GM19372 (cell line): Measurements from ENCODE around the gene CAPN10.
"Not testable (repeated sequence)": the region's sequence is repeated elsewhere in the genome, so short reads cannot be mapped to it uniquely, and the experiment has no call there.

ENCODE experiments used
- ATAC-seq: cut with Tn5 transposase; IDR thresholded peaks from one replicate; pipeline ENCODE4 v1.9.1; 2021; ENCODE audit warnings: mild to moderate bottlenecking, low read depth, moderate library complexity; ENCODE audit not compliant: unreplicated experiment

The CAPN10 gene

DNA sequence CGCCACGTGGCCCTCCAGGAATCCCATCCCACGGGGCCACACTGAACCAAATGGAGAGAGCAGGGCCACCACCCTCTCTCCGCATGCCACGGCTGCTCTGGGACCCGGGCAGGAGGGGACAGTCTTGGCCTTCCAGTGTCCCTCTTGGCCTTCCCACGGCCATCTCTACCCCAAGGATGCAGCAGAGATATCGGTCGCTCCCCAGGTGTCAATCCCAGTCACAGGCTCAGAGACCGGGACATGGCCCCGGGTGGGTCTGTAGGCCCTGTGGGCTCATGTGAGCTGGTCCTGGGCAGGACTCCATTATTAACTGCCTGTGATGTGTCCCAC lies 15.3 kb downstream of the CAPN10 start:
- no peak for ATAC-seq

DNA sequence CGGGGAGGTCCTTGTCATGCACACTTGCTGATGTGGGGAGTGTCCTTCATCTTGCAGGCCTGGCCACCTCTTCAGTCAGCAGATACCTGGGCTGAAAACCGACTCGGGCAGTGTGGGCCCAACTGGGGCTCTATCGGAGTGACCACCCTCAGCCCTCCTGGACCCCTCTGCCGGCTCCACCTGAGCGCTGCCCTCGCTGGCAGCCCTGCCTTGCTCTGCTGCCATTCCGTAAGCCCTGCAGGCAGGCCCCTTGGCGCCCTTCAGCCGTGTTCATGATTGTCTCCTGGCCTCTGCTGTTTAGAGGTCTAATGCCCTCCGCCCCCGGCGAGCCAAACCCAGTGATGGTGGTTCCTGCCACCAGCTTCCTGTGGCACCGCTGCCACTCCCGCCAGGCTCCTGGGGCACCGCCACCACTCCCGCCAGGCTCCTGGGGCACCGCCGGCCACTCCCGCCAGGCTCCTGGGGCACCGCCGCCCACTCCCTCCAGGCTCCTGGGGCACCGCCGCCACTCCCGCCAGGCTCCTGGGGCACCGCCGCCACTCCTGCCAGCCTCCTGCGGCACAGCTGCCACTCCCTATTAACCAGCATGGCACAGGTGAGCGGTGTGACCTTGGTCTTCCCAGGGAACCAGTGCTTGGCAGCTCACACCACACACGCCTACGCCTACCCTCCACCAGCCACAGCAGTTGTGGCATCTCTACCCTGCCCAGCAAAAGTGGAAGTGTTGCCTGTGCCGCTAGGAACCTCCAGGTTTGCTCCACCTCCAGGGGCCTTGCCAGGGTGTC lies 15.9 kb downstream of the CAPN10 start:
- no peak for ATAC-seq

DNA sequence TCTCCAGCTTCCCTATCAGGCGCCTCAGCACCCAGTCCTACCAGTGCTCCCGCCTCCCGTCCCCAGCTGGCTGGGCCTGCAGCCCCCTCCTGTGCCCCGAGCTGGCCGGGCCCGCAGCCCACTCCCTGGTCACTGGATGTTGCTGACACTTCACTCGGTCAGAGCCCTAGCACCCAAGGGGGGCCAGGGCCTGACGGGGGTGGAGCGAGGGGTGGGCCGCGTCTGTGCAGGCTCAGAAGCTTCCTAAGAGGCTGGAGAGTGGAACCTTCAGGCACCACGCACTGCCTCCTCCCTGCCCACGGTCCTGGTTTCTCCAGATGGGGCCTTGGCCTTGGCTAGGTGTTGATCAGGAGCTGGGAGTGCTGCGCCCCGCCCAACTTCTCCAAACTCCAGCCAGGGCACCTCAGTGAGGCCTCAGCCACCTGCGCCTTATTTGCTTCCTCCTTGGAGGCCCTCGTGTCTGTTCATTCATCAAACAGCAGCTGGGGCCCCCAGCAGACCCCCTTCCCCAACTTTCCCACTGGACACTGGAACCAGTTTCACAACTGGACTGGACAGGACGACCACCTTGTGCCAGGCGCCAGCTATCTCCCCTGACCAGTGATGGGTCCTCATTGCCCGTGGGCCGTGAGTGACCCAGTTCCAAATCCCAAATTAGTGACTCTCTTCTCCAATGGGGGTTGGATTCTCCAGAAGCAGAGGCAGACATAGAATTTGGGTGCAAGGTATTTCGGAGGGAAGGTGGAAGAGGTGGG lies 16.7 kb downstream of the CAPN10 start:
- no peak for ATAC-seq

DNA sequence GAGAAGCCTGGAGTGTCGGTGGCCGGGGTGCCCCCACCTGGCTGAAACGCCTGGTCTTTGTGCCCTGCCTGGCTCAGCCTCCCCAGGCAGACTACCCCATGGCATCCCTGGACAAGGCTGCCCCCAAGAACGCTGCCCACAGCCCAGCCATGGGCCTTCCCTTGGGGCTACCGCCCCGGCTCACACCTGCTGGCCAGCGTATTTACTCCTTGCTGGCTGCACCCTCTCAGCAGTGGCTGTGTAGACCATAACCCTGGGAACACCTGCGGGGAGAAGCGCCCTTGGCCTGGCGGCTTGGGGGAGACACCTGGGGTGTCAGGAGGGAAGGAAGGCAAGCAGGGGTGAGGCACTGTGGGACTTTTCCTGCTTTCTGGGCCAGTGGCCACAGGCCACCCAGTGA lies 17.3 kb downstream of the CAPN10 start:
- no peak for ATAC-seq

DNA sequence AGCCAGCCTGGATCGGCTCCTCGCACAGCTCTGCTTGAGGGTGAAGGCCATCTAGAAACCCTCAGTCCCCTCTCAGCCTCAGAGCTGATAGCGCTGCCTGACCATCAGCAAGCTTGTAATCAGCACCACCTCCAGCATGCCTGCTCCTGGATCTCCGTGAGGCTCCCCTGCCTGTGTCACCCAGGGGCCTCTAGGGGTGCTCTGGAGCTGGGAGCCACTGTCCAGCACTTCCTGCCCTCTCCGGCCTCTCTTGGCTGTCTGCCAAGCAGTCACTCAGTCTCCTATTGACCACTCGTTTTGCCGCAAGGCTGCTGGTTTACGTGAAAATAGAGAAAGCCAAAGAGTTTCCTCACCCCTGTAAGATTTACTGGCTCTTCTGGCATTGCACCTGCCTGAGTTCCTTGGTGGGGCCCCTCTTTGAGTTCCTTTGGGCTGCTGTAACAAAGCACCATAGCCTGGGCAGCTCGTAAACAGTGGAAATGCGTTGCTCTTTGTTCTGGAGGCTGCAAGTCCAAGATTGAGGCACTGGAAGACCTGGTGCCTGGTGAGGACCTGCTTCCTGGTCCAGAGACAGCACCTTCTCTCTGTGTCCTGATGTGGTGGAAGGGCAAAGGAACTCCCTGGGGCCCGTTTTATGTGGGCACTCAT lies 17.9 kb downstream of the CAPN10 start:
- no peak for ATAC-seq

DNA sequence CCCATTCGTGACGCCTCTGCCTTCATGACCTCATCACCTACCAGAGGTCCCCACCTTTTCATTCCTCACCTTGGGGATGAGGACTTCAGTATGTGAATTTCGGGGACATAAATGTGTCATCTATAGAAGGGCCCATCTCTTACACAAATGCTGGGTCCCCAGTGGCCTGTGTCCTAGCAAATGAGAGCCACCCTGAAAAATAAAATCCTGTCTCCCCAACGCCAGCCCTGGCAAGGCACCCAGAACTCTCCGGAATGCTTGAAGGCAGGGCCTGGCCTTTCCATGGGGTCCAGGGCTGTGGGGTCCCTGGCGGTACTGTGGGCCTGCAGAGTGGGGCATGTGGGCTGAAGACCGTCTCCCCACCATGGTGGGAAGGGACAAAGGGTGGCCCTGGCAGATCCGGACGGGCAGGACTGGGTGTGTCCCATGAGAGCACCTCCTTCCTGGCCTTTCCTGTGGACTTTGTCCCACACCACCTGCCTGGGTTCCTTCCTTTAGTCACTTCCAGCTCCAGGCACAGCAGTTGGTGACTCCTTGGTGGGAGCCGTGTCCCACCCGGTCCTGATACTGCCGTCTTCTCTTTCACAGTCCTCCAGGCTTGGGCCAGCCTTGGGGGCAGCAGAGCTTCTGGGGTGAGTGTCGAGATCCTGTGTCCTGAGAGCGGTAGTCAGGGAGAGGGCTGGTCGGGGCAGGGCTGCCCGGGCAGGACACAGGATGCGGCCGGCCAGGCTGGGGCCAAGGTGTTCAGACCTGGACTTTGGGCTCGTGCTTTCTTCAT lies 18.6 kb downstream of the CAPN10 start:
- ATAC-seq = no peak

DNA sequence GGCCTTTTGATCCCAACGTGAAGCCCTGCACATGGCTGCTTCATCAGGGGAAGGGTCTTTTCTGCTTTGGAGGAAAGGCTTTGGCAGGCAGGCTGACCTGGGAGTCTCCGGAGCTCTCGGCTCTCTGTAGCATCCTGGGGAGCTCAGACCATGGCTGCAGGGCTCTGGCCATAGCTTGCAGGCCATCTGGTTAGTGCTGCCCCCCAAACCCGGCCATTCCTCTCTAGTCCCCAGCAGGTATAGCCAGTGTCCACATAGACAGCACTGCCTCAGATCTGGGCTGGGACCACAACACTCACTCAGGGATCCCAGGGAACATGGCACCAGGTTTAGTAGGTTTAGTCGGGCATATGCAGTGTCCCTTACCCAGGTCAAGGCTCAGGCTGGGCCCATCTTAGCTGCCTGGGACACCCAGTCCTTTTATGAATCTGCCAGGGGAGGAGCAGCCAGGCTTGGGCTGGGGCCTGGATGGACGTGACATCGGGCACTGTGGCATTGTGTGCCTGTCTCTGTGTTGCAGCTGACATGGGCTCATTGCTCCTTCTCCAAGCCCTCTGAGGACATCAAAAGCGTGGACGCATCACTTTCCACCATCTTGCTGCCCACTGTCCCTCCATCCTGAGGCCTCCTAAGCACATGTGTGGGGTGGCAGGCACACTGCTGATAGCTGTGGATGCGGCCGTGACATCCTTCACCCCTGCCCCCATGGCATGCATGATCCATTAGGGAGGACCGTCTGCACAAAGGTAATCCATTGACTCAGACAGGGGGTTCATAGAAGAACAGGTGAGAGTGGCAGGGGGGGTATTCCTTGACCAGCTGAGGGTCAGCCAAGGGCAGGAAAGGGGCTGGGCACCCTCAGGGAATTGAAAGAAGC lies 19.6 kb downstream of the CAPN10 start:
- ATAC-seq = no peak

DNA sequence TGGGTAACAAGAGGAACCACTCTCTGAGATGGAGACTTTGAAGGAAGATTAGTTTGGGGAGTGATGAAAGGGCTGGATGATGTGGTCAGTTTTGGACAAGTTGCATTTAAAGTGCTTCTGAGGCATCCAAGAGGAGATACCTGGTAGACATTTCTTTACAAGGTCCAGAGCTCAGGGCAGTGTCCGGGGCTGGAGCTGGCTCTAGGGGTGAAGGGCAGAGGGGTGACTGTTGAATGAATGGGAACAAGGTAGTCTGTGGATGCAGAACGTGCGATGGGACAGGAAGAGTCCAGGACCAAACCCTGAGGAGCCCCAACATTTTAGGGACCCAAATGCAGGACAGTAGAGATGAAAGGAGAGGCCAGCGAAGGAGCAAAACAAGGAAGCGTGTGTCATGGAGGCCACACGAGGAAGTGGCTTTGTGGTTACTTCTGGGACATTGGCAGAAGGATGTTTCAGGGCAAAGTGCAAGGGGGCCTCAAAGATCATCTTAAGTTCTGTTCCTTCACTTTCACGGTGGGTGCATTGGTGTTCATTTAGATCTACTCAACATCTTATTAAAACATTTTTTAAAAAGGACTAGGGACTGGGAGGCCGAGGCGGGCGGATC lies 25.2 kb downstream of the CAPN10 start:
- ATAC-seq = no peak

DNA sequence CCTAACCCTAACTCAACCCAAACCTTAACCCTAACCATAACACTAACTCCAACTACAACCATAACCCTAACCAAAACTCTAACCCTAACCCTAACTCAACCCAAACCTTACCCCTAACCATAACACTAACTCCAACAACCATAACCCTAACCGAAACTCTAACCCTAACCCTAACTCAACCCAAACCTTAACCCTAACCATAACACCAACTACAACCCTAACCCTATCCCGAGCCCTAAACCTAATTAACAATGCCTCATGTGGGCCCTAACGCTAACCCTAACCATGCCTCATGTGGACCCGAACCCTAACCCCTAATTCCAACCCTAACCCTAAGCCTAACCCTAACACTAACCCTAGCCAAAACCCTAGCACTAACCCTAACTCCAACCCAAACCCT lies 27.2 kb downstream of the CAPN10 start:
- no peak for ATAC-seq

DNA sequence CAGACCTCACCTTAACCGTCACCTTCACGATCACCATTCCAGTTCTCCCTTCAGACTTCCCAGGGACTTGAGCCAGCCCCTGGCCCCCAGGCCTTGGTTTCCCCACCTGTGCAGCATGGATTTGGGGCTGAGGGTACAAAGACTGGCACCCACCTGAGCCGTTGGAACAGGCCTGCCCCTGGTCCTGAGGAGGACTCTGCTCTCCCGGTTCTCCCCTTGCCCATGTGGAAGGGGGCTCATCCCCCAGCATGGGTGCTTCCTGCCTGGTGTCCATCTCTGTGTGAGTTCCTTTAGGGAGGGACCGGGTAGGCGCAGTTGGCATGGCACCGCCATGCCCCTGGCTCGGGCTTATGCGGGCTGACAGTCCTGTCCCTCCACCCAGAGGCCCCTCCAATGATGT lies 27.9 kb downstream of the CAPN10 start:
- ATAC-seq = no peak

DNA sequence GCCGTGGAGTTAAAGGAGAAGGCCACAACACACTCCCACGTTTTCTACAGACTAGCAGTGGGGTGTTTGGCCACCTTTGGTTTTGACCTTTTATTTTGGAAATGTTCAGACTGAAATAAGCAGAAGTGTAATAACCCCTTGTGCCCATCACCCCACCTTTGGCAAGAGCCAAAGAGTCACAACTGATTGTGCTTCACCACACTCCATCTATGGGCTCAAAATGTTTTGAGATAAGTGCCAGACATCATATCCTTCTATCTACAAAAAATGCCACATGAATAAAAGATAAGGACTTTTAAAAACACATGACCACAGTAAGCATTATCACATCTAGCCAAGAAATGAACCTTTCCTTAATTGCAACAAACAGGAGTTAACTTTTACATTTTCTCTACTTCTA lies 28.9 kb downstream of the CAPN10 start:
- ATAC-seq = no peak

DNA sequence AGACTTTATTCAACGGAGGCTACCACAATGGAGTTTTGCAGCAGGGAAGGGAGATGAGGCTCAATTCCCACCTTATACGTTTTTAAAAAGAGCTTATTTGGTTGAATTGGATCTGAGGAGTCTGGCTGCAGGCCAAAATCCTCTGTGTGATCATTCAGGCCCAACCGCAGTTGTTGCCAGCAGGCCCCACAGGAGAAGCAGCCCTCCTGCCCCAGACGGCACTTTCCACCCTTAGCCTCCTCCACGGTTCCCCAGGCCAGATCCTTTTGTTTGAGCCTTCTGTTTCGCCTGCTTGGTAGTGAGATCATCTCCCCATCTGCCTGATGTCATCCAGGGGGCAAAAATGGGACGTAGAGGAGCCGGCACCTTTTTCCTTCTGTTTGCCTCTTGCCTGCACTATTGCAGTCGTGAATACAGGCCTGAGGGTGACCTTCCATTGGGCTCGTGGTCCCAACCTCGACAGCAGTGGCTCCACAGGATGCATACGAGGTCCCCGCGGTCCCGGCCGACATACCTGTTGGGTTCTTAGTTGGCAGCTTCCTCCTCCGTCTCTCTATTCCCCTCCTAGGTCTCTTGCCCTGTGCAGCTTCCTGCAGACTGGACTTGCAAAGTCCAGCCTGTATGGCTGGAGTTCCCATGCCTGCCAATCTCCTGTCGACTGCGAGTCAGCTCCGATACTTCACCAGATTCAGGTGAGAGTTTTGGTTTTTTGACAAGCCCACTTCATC lies 29.4 kb downstream of the CAPN10 start:
- no peak for ATAC-seq

DNA sequence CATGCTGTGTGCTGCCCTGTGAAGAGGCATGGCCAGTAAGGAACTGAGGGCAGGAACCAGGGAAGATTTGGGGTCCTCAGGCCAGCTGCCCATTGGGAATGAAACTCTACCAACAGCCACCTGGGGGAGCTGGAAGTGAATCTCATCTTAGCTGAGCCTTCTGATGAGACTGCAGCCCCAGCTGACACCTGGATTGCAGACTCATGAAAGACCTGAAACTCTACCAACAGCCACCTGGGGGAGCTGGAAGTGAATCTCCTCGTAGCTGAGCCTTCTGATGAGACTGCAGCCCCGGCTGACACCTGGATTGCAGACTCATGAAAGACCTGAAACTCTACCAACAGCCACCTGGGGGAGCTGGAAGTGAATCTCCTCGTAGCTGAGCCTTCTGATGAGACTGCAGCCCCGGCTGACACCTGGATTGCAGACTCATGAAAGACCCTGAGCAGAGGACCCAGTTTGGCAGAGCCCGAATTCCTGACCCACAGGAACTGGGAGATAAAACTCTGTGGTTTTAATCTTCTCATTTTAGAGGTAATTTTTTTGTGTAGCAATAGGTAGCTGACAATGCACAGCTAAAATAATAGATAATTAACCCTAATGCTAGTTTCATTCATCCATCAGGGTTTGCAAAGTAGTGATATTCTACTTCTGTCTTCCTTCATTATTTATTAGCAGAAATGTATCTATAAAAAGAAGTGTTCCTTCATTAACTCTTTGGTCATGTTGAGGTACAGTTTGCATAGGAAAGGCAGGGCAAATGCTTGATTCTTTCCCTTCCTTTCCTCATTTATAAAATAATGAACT lies 30.5 kb downstream of the CAPN10 start:
- ATAC-seq = not testable (repeated sequence)

DNA sequence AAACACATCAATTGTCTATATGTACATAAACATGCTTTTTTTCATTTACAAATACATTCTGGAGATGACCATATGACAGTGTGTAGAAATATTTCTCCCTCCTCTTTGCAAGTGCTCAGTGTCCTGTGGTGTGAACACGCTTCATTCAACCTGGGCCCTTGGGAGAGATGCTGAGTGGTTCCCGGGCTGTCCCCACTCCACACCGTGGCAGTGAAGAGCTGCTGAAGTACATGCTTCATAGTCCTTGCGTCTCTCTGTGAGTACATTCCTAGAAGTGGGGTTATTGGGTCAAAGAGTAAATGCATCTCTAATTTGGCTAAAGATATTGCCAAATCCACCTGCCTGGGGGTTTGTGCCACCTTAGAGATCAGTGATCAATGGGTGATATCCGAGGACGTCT lies 32.2 kb downstream of the CAPN10 start:
- no peak for ATAC-seq

DNA sequence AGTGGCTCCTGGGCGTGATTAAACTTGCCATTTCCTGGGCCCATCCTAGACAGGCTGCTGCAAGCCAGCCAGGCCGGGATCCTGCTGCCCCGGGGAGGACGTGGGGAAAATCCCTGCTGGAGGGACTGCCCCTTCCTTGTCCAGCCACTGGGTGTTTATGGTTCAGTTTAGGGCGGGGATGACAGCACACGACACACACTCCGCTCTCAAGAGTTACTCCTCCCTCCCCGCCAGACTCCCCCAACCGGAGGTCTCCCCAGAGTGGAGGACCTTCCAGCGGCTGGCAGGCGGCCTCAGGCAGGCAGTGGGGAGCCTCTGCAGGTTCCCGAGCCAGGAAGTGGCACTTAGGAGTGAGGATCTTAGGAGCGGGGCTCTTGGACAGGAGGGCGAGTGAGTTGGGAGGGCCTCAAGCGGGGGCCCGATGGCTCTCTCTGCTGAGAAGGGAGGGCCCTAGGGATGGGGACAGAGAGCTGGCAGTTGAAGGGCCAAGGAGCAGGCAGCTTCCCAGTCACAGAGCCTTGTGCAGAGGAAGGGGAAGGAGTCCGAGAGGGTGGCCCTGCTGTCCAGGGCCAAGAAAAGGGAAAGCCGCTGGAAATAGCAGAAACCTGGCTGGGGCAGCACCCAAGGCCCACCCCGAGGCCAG lies 33.1 kb downstream of the CAPN10 start:
- no peak for ATAC-seq

DNA sequence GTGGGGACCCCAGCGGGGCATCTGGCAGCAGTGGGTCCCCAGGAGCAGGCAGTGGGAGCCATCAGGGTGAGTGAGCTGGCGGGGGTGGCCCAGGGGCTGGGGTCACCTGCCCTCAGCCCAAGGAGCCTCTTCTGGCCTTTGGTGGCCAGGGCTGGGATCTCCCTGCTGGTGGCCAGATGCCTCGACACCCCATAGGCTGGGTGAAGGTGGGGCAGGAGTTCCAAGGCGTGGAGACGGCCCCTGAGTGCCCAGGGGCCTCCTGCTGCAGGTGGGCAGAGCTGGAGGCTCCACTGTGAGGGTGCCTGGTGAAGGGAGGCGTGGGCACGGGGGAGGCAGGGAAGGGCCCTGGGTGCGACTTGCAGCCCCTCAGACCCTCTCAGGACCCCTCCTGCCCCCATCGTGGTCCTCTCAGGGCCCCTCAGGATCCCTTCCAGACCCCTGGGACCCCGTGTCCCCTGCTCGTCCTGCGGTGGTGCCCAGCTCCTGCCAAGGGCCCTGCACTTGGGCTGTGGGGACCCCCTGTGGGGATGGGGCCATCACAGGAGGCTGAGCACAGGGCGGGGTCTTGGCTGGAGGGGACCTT lies 33.7 kb downstream of the CAPN10 start:
- ATAC-seq = no peak

DNA sequence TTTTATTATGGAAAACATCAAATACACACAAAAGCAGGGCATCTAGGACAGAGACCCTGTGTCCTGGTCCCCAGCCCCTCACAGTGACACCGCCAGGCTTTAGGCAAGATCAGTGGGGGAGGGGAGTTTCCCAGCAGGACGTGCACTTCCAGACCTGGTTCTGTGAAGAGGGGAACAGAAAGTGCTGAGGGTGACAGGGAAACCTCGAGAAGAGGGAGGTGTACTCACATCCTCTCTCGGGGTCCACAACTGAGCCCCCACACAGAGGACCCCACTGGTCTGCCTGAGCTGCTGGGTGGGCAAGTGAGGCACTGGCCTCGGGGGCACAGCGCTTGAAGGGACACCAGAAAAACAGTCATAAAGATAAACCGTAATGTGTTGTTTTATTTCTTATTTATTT lies 34.3 kb downstream of the CAPN10 start:
- ATAC-seq = no peak
